ENCODE measurements around the gene POU2F3.

GRCh38 chr11:120191058-120191457 lies 48.9 kb upstream of the POU2F3 start:
- TF ChIP-seq CTCF (IDR thresholded peaks at IDR 0.05 in 4 of 5, conservative IDR thresholded peaks at IDR 0.05 in 1 of 5): no peak
- no peak for TF ChIP-seq POLR2A (IDR thresholded peaks at IDR 0.05)

All from gastrocnemius medialis (tissue), 4 donors.